NCI-H1694 (cell line): Measurements from ENCODE around the gene ALB.

Source experiments
- DNase-seq: peaks from one replicate; lab custom pipeline; 2025; lab: John Stamatoyannopoulos, UW

The ALB gene

GRCh38 chr4:73409012-73409862 lies 5.2 kb downstream of the ALB start:
- no peak for DNase-seq

- no peak for DNase-seq
Measured at GRCh38 chr4:73409978-73410548, 6.0 kb downstream of the ALB start.

- DNase-seq, result no peak
Measured at GRCh38 chr4:73410916-73411730, 7.0 kb downstream of the ALB start.

- DNase-seq, result no peak
Measured at GRCh38 chr4:73411731-73412414, 7.8 kb downstream of the ALB start.

GRCh38 chr4:73413294-73413755 lies 9.2 kb downstream of the ALB start:
- DNase-seq, result no peak

DNA sequence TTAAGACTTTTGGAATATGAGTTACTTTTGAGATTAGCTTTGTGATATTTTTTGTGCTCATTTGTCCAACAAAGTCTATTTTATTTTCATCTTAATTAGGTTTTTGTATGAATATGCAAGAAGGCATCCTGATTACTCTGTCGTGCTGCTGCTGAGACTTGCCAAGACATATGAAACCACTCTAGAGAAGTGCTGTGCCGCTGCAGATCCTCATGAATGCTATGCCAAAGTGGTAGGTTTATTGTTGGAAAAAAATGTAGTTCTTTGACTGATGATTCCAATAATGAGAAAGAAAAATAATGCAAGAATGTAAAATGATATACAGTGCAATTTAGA lies 10.8 kb downstream of the ALB start:
- DNase-seq, result no peak

DNA sequence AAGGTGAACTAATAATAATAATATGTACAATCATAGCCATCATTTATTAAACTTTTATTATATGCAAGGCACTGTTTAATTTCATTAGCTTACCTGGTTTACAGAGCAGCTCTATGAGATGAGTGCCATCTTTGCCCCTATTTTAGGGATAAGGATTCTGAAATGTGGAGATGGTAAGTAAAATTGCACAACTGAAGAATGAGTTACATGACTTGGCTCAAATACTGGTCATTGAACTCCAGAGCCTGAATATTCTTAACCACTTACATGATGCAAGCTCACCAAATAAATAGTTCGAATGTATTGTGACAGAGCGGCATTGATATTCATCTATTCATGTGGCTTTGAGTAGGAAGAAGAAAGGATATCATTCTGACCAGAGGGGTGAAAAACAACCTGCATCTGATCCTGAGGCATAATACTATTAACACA lies 11.7 kb downstream of the ALB start:
- DNase-seq, result no peak

- DNase-seq, result no peak
Measured at GRCh38 chr4:73416423-73417087, 12.5 kb downstream of the ALB start.

DNA sequence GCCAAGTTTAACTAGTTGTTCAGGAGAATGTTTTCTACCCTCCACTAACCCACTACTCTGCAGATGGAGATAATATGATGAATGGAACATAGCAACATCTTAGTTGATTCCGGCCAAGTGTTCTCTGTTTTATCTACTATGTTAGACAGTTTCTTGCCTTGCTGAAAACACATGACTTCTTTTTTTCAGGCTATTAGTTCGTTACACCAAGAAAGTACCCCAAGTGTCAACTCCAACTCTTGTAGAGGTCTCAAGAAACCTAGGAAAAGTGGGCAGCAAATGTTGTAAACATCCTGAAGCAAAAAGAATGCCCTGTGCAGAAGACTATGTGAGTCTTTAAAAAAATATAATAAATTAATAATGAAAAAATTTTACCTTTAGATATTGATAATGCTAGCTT lies 13.3 kb downstream of the ALB start:
- DNase-seq, result no peak

DNA sequence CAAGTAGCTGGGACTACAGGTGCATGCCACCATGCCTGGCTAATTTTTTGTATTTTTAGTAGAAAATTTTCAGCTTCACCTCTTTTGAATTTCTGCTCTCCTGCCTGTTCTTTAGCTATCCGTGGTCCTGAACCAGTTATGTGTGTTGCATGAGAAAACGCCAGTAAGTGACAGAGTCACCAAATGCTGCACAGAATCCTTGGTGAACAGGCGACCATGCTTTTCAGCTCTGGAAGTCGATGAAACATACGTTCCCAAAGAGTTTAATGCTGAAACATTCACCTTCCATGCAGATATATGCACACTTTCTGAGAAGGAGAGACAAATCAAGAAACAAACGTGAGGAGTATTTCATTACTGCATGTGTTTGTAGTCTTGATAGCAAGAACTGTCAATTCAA lies 13.9 kb downstream of the ALB start:
- DNase-seq, result no peak

DNA sequence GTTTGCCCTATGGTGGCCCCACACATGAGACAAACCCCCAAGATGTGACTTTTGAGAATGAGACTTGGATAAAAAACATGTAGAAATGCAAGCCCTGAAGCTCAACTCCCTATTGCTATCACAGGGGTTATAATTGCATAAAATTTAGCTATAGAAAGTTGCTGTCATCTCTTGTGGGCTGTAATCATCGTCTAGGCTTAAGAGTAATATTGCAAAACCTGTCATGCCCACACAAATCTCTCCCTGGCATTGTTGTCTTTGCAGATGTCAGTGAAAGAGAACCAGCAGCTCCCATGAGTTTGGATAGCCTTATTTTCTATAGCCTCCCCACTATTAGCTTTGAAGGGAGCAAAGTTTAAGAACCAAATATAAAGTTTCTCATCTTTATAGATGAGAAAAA lies 14.6 kb downstream of the ALB start:
- no peak for DNase-seq

DNA sequence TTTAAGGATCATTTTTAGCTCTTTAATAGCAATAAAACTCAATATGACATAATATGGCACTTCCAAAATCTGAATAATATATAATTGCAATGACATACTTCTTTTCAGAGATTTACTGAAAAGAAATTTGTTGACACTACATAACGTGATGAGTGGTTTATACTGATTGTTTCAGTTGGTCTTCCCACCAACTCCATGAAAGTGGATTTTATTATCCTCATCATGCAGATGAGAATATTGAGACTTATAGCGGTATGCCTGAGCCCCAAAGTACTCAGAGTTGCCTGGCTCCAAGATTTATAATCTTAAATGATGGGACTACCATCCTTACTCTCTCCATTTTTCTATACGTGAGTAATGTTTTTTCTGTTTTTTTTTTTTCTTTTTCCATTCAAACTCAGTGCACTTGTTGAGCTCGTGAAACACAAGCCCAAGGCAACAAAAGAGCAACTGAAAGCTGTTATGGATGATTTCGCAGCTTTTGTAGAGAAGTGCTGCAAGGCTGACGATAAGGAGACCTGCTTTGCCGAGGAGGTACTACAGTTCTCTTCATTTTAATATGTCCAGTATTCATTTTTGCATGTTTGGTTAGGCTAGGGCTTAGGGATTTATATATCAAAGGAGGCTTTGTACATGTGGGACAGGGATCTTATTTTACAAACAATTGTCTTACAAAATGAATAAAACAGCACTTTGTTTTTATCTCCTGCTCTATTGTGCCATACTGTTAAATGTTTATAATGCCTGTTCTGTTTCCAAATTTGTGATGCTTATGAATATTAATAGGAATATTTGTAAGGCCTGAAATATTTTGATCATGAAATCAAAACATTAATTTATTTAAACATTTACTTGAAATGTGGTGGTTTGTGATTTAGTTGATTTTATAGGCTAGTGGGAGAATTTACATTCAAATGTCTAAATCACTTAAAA lies 15.3 kb downstream of the ALB start:
- DNase-seq, result no peak

DNA sequence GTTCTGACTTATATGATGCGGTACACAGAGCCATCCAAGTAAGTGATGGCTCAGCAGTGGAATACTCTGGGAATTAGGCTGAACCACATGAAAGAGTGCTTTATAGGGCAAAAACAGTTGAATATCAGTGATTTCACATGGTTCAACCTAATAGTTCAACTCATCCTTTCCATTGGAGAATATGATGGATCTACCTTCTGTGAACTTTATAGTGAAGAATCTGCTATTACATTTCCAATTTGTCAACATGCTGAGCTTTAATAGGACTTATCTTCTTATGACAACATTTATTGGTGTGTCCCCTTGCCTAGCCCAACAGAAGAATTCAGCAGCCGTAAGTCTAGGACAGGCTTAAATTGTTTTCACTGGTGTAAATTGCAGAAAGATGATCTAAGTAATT lies 16.5 kb downstream of the ALB start:
- no peak for DNase-seq

DNA sequence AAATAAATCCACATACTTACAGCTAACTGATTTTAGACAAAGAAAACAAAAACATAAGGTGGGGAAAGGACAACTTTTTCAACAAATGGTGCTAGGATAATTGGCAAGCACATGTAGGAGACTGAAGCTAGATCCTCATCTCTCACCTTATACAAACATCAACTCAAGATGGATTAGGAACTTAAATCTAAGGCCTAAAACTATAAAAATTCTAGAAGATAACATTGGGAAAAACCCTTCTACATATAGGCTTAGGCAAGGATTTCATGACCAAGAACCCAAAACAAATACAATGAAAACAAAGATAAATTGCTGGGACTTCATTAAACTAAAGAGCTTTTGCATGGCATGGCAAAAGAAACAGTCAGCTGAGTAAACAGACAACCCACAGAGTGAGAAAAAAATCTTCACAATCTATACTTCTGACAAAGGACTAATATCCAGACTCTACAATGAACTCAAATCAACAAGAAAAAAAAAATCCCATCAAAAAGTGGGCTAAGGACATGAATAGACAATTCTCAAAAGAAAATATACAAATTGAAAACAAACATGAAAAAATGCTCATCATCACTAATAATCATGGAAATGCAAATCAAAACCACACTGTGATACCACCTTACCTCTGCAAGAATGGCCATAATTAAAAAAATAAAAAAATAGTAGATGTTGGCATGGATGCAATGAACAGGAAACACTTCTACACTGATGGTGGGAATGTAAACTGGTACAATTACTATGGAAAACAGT lies 17.8 kb downstream of the ALB start:
- DNase-seq, result no peak

- no peak for DNase-seq
Measured at GRCh38 chr4:73422458-73422752, 18.3 kb downstream of the ALB start.

- DNase-seq, result no peak
Measured at GRCh38 chr4:73423184-73423583, 19.1 kb downstream of the ALB start.

DNA sequence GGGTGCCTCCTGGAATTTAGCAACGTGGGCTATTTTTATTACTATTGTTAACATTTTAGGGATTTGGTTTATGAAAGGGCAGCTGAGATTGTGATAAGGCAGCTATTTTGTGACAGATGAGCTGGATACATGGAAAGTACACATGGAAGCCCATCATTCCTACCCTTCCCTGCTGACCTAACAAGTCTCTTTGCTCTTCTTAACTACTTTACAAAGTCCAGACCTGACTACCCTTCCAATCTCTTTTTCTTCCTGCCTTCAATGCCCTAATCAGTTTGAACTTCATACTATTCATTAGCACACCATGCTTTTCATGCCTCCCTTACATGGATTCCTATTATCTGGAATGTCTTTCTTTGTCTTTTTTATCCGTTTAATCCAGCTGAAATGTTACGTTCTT lies 22.6 kb downstream of the ALB start:
- DNase-seq, result no peak

DNA sequence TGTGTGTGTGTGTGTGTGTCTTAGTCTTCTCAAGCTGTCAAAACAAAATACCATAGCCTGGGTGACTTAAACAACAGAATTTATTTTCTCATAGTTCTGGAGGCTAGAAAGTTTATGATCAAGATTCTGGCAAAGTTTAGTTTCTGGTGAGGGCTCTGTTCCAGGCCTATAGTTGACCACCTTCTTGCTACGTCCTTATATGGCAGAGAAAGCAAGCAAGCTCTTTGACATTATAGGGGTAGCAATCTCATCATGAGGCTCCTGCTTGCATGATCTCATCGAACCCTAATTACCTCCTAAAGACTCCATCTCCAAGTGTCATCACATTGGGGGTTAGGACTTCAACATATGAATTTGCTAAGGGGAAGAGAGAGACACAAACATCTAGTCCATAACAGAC lies 25.0 kb downstream of the ALB start:
- DNase-seq, result no peak

DNA sequence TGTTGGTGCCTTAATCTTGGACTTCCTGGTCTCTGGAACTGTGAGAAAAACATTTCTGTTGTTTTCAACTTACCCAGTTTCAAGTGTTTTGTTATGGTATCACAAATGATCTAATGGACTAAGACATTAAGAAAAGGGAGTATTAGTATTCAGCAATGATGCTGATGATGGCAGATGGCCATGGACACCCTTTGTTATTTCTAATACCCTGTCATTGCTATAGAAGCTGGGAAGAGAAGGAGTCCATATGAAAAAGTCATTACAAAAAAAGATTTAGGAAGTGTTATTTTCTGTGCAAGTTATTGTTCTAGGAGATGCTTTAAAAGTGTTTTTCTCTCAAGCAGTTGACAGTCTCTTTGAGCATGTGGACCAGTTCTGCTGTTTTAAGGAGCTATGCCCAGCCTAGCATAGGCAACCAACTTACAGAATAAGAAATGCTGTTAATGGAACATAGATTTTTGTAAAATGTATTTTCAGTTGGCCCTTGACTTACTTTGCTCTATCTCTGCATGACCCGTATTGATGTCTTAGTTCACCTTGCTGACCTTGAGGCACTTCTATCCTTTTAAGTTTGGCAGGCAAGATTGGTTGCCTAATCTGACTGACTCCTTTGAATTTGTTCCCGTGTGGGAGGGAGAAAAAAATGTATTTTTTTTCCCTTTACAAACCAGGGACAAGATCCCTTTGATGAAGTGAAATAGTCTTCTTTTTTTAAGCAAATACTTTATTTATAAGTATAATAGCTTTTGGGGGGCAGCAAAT lies 25.9 kb downstream of the ALB start:
- DNase-seq, result no peak

GRCh38 chr4:73431813-73432168 lies 27.7 kb downstream of the ALB start:
- DNase-seq, result no peak
